ENCODE results near the gene PDLIM7. TPM values are rescaled to one million over a fixed set of nuclear protein-coding genes. Genes with fewer than 3 reads are reported as not detected.

Gene PDLIM7
- polyA plus RNA-seq, 1 of the 3 experiments (the other 2 are of a cell fraction), result 206 TPM

- no peak for TF ChIP-seq MAX (IDR thresholded peaks at IDR 0.05; ENCODE audit: low read depth)
- TF ChIP-seq FOXJ3 (CRISPR knock-in tag; IDR thresholded peaks at IDR 0.05), result no peak
- TF ChIP-seq, protein P1, sequence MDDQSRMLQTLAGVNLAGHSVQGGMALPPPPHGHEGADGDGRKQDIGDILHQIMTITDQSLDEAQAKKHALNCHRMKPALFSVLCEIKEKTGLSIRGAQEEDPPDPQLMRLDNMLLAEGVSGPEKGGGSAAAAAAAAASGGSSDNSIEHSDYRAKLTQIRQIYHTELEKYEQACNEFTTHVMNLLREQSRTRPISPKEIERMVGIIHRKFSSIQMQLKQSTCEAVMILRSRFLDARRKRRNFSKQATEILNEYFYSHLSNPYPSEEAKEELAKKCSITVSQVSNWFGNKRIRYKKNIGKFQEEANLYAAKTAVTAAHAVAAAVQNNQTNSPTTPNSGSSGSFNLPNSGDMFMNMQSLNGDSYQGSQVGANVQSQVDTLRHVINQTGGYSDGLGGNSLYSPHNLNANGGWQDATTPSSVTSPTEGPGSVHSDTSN (IDR thresholded peaks at IDR 0.05), result no peak
These were observed 26.5 kb downstream of the PDLIM7 start (continued) for GRCh38 chr5:177470759-177471536.

GRCh38 chr5:177469750-177470525, 27.5 kb downstream of the PDLIM7 start:
- no peak for DNase-seq
- Histone ChIP-seq H3F3A (replicated peaks; ENCODE audit: insufficient read depth) (peaks cover 20% of the 10 kb centered on the region), H3K36me3 (replicated peaks in 1 of 2; ENCODE audit: control insufficient read depth in 1 of 2, insufficient read depth in 2 of 2, low read length in 1 of 2) (peaks cover 28 to 49% of the 10 kb centered on the region in 2 experiments), H3K9me2 (no peaks in the 10 kb centered on the region), H3K4me3 (ENCODE audit: low read depth in 2 of 2, low read length in 1 of 2) (peak overlapping the region in 1 of 2 experiments; percentile 6; a peak in 2 of 4 replicates), H3K79me2 (ENCODE audit: insufficient read depth) (peaks cover 67% of the 10 kb centered on the region), H3K27me3 (ENCODE audit: insufficient read depth) (no peaks in the 10 kb centered on the region), H3K9me3 (no peaks in the 10 kb centered on the region), H3K4me2 (peak overlapping the region; percentile 100), H4K20me1 (ENCODE audit: insufficient read depth) (peaks cover 61% of the 10 kb centered on the region), H3K9ac (peak overlapping the region; percentile 46; the same call in 1 of the 2 replicates), H3K4me1 (ENCODE audit: control insufficient read depth in 1 of 2, insufficient read depth in 2 of 2, low read depth in 1 of 2, low read length in 1 of 2) (peaks cover 35 to 48% of the 10 kb centered on the region in 2 experiments; a peak in 3 of 4 replicates), H3K27ac (ENCODE audit: low read depth in 2 of 2, low read length in 1 of 2) (peak overlapping the region; percentile 38 to 47; a peak in 3 of 4 replicates), H2AFZ (ENCODE audit: low read depth) (no peak overlapping the region)
- POLR2A ChIA-PET, result interaction anchor here (0.8 to 4.6 kb wide), 4 partner anchors 9 to 26 kb away, joined by 3 to 43 read pairs (median 9); partner anchors contain the start of gene PDLIM7
- TF ChIP-seq RCOR1 (IDR thresholded peaks at IDR 0.05; ENCODE audit: low read length) (no peak), YY1 (IDR thresholded peaks at IDR 0.05; ENCODE audit: low read depth) (no peak), GATA2 (CRISPR knock-in tag; IDR thresholded peaks at IDR 0.05) (no peak), EP300 (IDR thresholded peaks at IDR 0.05; ENCODE audit: borderline replicate concordance in 1 of 2, low read depth in 1 of 2, low read length in 1 of 2) (no peak), TAF1 (IDR thresholded peaks at IDR 0.05; ENCODE audit: borderline replicate concordance, low read depth, low read length) (no peak), ELF1 (IDR thresholded peaks at IDR 0.05) (no peak)
- TF ChIP-seq, protein P2, sequence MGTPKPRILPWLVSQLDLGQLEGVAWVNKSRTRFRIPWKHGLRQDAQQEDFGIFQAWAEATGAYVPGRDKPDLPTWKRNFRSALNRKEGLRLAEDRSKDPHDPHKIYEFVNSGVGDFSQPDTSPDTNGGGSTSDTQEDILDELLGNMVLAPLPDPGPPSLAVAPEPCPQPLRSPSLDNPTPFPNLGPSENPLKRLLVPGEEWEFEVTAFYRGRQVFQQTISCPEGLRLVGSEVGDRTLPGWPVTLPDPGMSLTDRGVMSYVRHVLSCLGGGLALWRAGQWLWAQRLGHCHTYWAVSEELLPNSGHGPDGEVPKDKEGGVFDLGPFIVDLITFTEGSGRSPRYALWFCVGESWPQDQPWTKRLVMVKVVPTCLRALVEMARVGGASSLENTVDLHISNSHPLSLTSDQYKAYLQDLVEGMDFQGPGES (IDR thresholded peaks at IDR 0.05; ENCODE audit: low read depth, low read length), result no peak
- CTCF ChIA-PET, result interaction anchor here (1.1 to 20.3 kb wide), 7 partner anchors 14 to 356 kb away, joined by 3 to 215 read pairs (median 12); partner anchors contain the start of gene PDLIM7
- WGBS (ENCODE audit: low lambda C conversion rate), result 81% methylated on average over 8 of the region's 8 CpGs
